LNCAP (cell line): ENCODE measurements around the gene SH3BP4.

Source experiments
- CTCF ChIP-seq: fragments of 450-650 bp; IDR thresholded peaks from 2 replicates; pipeline ENCODE4 v1.5.1; 2017; ENCODE audit warnings: mild to moderate bottlenecking

SH3BP4 gene

GRCh38 chr2:234913208-234913626, 38.6 kb upstream of the SH3BP4 start:
- TF ChIP-seq CTCF: no peak

GRCh38 chr2:234914371-234915154, 37.3 kb upstream of the SH3BP4 start:
- TF ChIP-seq CTCF: no peak

GRCh38 chr2:234916674-234917073, 35.1 kb upstream of the SH3BP4 start:
- no peak for TF ChIP-seq CTCF

GRCh38 chr2:234917211-234917975, 34.4 kb upstream of the SH3BP4 start:
- no peak for TF ChIP-seq CTCF

- TF ChIP-seq CTCF: no peak
Measured at GRCh38 chr2:234919711-234920110, 32.1 kb upstream of the SH3BP4 start.

GRCh38 chr2:234920836-234921235, 31.0 kb upstream of the SH3BP4 start:
- TF ChIP-seq CTCF: no peak

- TF ChIP-seq CTCF: no peak
Measured at GRCh38 chr2:234929002-234929401, 22.8 kb upstream of the SH3BP4 start.
